Measurements from ENCODE around the gene SASH1.

Gene SASH1

GRCh38 chr6:148430897-148431296, 88.3 kb downstream of the SASH1 start:
- TF ChIP-seq, protein P1, sequence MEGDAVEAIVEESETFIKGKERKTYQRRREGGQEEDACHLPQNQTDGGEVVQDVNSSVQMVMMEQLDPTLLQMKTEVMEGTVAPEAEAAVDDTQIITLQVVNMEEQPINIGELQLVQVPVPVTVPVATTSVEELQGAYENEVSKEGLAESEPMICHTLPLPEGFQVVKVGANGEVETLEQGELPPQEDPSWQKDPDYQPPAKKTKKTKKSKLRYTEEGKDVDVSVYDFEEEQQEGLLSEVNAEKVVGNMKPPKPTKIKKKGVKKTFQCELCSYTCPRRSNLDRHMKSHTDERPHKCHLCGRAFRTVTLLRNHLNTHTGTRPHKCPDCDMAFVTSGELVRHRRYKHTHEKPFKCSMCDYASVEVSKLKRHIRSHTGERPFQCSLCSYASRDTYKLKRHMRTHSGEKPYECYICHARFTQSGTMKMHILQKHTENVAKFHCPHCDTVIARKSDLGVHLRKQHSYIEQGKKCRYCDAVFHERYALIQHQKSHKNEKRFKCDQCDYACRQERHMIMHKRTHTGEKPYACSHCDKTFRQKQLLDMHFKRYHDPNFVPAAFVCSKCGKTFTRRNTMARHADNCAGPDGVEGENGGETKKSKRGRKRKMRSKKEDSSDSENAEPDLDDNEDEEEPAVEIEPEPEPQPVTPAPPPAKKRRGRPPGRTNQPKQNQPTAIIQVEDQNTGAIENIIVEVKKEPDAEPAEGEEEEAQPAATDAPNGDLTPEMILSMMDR (conservative IDR thresholded peaks at IDR 0.05; ENCODE audit: low read depth): no peak
- DNase-seq (ENCODE audit: low spot score): no peak
- H3K27ac ChIP-seq: no peak overlapping the region
- POLR2A ChIA-PET (ENCODE audit: low non-redundant PET): no interaction called here
- CTCF ChIA-PET: no interaction called here

DNA sequence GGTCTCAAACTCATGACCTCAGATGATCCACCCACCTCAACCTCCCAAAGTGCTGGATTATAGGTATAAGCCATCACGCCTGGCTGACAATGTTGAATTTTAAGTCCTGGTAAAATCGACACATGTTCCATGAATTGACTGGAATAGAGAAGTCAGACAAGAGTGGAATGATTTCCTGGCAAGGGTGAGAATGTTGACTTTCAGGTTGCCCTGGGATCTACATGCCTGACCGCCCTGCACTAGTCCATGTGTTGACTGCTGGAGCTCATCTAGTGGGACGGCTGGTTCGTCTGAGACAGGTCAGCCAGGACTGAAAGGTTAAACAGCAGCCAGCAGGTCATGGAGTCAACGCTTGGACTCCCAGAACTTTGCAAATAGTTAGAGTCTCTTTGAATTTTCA, 88.8 kb downstream of the SASH1 start:
- POLR2A ChIA-PET (ENCODE audit: low non-redundant PET): no interaction called here
- CTCF ChIA-PET: no interaction called here
- no peak for DNase-seq (ENCODE audit: low spot score)
- TF ChIP-seq, protein P1 (conservative IDR thresholded peaks at IDR 0.05; ENCODE audit: low read depth): no peak
- H3K27ac ChIP-seq: no peak overlapping the region

GRCh38 chr6:148431840-148432239, 89.2 kb downstream of the SASH1 start:
- ChIA-PET CTCF (interaction anchor here (0.5 kb wide), 1 partner anchor 33 kb away, joined by 3 read pairs; no protein-coding TSS in a partner anchor), POLR2A (ENCODE audit: low non-redundant PET) (no interaction called here)
- TF ChIP-seq, protein P1 (conservative IDR thresholded peaks at IDR 0.05; ENCODE audit: low read depth): no peak
- no peak overlapping the region for H3K27ac ChIP-seq
- no peak for DNase-seq (ENCODE audit: low spot score)

GRCh38 chr6:148432462-148433195, 90.0 kb downstream of the SASH1 start:
- no peak overlapping the region; the same call in 1 of the 2 replicates for H3K27ac ChIP-seq
- DNase-seq (ENCODE audit: low spot score): no peak
- POLR2A ChIA-PET (ENCODE audit: low non-redundant PET): no interaction called here
- TF ChIP-seq, protein P1 (conservative IDR thresholded peaks at IDR 0.05; ENCODE audit: low read depth): no peak
- CTCF ChIA-PET: interaction anchor here (0.5 to 0.6 kb wide), 3 partner anchors 12 to 32 kb away, joined by 3 read pairs; no protein-coding TSS in a partner anchor

- CTCF ChIA-PET: interaction anchor here (0.5 to 0.7 kb wide), 2 partner anchors 163 to 164 kb away, joined by 3 to 4 read pairs; no protein-coding TSS in a partner anchor
- no peak for DNase-seq (ENCODE audit: low spot score)
- no peak overlapping the region for H3K27ac ChIP-seq
- POLR2A ChIA-PET (ENCODE audit: low non-redundant PET): no interaction called here
- TF ChIP-seq, protein P1 (conservative IDR thresholded peaks at IDR 0.05; ENCODE audit: low read depth): no peak
Measured at GRCh38 chr6:148435386-148435785, 92.7 kb downstream of the SASH1 start.

DNA sequence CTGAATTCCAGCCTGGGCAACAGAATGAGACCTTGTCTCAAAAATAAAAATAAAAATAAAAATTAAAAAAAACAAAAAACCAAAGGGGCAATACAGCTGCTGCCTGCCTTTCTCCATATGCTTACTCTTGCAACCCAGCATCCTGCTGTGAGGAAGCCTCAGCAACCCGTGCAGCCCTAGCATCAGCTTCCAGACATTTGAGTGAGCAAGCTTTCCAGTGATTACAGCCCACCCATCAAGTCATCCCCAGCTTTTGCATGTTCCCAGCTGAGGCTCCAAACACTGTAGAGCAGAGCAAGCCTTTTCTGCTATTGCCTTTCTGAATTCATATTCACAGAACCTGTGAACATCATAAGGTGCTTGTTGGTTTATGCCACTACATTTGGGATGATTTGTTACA, 93.8 kb downstream of the SASH1 start:
- no peak overlapping the region for H3K27ac ChIP-seq
- CTCF ChIA-PET: no interaction called here
- POLR2A ChIA-PET (ENCODE audit: low non-redundant PET): no interaction called here
- DNase-seq (ENCODE audit: low spot score): no peak
- TF ChIP-seq, protein P1 (conservative IDR thresholded peaks at IDR 0.05; ENCODE audit: low read depth): no peak

Data from RWPE1 (cell line).